ENCODE measurements around the gene GDPGP1.

- TF ChIP-seq CTCF (IDR thresholded peaks at IDR 0.05) (no peak), POLR2A (IDR thresholded peaks at IDR 0.05) (no peak)
These were observed 3.9 kb upstream of the GDPGP1 start for GRCh38 chr15:90230071-90230494.

Measured in thyroid gland (tissue), 4 donors.